Suppressor macrophage treated with lipopolysaccharide for 1 hour (primary cell): ENCODE data around the gene FEM1C.

Experiments
- DNase-seq, 3 donors: peaks; one replicate each; pipeline ENCODE4 v3.0.0-alpha.2; 2020 to 2022

FEM1C gene, protein sequence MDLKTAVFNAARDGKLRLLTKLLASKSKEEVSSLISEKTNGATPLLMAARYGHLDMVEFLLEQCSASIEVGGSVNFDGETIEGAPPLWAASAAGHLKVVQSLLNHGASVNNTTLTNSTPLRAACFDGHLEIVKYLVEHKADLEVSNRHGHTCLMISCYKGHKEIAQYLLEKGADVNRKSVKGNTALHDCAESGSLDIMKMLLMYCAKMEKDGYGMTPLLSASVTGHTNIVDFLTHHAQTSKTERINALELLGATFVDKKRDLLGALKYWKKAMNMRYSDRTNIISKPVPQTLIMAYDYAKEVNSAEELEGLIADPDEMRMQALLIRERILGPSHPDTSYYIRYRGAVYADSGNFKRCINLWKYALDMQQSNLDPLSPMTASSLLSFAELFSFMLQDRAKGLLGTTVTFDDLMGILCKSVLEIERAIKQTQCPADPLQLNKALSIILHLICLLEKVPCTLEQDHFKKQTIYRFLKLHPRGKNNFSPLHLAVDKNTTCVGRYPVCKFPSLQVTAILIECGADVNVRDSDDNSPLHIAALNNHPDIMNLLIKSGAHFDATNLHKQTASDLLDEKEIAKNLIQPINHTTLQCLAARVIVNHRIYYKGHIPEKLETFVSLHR

DNA sequence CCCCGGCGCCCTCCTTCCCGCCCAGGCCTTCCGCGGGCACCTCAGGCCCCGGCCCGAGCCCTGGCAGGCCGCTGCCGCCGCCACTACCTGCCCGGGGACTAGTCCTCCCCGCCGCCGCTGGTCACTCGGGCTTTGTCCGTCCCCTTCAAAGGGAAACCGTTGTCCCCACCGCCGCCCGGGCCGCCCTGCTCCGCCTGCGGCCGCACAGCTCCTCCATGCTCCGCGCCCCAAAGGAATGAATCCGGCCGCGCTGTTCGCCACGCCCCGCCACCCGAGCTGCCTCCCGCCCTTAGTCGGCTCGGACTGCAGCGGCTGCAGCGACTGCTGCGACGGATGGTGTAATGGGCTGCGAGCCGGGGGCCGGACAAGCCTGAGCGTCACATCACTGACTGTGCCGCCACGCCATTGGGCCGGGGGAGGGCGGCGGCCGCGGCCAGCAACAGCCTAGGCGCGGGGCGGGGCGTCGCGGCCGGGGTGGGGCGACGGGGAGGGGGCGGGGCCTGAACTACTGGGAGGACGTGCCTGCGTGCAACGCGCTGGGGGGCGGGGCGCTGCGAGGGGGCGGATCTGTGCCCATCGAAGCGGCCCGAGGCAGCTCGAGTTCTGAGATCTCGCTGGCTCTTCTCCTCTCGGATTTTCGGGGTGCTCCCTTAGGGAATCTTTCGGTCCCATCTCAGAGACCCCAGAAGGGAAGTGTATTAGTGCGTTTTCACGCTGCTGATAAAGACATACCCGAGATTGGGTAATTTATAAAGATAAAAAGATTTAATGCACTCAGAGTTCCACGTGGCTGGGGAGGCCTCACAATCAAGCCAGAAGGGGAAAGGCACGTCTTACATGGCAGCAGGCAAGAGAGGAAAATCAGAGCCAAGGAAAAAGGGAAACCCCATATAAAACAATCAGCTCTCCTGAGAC, at the start of gene FEM1C:
FEM1C (minus strand) TSS at position 340 of the 915 bp plus-strand sequence. CDS start 1,282 bp downstream, outside the sequence.
- peak; percentile 98 to 100 (median 99) for DNase-seq

DNA sequence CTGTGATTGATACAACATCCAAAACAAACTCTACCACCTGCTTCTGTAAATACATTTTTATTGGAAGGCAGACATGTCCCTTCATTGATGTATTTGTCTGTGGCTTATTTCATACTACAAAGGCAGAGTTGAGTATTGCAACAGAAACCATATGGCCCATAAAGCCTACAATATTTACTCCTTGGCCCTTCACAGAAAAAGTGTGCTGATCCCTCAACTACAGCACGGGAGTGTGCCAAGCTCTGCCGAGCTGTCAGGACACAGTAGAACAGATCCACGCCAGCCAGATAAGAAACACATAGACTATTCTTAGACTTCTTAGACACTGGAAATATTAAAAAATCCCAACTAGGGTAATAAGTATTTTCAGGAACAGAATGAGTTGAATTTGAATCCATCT, 44.5 kb upstream of the FEM1C start:
- DNase-seq: no peak

DNA sequence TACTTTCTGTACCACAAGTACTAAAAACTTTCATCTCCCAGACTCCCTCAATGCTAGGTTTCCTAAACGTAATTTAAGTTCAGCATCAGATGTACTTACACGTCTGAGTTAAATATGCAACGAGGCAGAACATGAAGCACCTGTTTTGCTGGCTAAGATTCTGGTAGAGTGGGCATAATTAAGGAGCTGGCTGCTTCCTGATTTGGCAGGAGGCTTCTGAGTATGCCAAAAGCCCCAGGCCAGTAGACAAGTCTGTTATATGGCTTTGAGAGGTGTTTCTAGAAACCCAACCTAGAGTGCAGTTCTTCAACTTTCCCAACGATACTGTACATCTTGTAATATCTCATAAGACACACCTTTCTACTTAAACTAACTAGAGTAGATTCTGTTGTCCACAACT, 44.1 kb upstream of the FEM1C start:
- DNase-seq: no peak

DNA sequence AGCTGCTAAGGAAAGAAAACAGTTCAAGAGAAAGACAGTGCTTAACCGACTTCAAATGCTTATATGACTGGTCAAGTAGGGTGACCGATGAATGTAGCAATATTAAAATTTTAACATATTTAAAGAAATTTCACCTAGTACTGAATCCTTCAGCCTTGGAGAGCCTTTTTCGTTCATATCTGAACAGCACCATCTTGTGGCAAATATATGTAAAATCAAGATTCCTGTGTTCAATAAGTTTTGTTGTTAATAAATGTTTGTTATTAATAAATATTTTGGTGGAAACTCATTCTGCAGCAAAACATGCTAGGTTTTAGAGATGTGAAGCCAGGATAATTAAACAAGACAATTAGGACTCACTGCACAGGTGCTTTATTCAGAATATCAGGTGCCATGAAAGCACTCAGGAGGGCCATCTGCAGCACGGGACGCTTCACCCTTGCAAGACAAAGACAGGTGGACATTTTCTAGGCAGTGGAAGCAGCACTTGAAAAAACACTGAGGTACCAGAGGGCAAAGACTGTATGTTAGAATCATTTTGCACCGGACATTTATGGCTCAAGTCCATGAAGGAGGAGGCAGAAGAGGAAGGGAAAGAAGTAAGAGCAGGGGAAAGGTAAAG, 42.1 kb upstream of the FEM1C start:
- DNase-seq: peak; percentile 33 to 79 (median 63)

DNA sequence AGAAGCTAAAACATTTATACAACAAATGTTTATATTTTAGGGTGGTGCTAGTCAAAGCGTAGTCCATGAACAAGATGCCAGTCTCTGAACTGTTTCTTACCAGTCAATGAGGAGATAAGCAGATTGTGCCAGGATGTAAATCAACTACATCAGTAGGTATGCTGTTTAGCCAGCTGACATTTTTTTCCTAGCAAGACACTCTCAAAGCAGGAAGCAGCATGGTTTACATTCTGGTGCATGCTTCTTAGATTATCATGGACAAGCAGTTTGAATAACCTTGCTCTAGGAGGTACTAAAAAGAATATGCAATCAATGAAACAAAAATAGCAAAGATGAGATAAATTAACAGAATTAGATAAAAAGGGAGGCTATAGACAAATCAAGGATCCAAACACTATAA, 40.7 kb upstream of the FEM1C start:
- no peak for DNase-seq

DNA sequence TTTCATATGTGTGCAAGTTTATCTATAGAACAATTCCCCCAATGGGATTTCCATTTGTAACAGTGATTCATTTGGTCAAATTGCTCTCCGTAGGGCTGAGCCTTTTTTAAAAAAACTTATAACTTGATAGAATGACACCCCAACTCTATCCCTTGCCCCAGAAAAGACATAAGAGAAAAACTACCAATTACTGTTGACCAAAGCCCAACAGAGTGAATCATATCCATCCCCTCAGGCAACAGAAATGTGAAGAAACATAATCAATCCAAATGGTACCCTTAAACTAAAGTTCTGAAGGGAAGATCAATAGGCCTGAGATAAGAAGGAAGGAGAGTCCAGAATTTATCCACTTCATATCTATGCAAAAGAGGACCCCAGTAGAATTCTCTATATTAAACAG, 39.9 kb upstream of the FEM1C start:
- DNase-seq: no peak

DNA sequence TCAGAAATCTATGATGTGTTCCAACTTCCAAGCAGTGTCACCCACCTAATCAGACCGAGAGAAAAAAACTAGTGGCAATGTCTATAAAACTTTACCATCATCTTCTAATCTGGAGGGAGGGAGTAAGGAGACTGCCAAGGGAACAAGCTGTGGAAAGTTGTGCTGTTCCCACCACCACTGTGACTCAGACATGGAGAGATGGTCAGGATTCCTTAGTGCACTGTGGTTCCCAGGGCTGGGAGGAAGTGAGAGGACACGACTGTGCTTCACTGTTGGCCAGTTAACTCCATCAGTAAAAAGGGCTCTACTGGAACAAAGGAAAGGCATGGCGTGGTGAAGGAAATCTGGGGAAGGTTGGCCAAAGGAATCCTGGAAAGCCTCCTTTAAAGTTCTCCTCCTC, 38.9 kb upstream of the FEM1C start:
- peak in 2 of 3 donors; percentile 31 to 34 for DNase-seq

DNA sequence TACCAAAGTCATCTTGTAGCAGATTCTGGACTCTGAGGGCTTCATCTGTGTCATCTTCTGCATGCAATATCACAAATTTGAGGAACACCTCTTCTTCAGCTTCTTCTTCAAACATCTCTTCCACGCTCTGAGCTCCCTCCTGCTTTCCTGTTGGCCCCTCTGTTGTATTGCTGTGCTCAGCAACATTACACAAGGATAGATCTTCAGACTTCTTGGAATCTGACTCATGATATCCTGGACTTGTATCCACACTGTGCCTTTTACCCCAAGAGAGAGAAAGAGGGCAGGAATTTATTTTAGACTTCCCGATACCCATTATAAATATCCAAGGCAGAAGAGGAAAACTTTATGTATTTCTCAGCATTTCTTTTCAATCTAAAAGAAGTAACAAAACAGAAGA, 36.4 kb upstream of the FEM1C start:
- no peak for DNase-seq

DNA sequence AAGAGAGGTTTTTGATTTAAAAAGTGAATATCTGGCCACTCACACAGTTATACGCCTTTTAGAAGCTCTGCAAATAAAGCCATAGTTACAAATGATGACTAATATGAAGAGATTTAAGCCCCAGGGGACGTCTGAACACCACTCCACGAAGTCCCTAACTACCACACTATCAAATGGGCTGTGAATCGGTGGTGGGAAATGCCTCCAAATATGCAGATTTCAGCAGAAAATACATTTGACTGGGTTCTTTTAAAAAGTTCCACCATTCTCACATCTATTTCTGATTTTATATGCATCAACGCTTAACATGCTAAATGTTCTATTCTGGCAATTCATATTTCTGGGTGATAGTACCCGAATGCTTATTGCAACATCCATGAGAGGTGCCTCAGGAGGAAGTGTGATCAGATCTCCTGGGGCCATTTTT, 35.2 kb upstream of the FEM1C start:
- no peak for DNase-seq

DNA sequence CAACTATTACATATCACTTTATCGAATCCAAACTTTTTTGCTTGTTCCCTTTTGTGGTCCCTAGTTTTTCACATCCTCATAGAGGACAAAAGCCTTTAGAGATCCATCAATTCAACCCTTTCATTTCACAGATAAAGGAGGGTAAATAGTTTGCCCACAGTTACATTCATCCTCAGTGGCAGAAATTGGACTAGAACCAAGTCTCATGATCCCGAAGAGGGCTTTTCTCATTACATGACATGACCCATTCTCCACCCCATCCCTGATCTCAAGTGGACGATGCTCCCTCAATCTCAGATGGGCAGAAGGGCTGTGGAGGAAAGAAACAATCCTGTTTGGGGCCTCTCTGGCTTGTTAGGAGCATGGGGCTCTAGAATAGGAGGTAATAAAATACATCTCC, 34.6 kb upstream of the FEM1C start:
- no peak for DNase-seq

DNA sequence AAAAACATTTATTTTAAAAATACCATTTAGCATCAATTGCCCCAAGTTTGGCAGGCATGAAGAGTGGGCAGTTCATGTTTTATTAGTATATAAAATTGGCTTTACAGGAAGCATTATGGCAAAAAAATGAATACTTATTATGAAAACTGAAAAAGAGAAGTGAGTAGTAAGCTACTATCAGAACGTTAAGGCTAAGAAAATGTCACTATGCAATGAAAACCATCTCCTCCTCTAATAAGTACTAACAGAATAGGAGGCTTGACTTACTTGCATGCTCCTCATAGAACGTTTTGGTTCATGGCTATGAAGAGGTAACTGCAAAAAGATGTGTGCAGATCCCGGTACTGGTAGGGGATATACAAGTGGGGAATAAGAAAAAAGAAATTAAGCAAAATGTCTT, 34.1 kb upstream of the FEM1C start:
- no peak for DNase-seq

DNA sequence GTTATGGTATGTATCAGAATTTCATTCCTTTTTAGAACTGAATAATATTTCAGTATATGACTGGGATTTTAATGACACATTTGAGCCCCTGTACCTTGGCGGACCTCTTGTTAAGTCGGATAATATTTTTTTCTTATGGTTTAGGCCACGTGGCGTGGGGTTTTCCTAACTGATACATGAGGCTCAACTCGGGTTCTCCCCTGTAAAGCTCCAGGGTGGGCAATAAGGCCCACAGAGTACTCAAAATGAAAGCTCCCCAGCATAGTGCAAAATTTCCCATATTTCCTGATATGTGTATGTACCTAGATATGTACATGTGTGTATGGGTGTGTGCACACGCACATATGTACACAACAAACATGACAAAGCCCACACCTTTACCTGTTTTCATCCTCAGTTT, 33.2 kb upstream of the FEM1C start:
- no peak for DNase-seq

DNA sequence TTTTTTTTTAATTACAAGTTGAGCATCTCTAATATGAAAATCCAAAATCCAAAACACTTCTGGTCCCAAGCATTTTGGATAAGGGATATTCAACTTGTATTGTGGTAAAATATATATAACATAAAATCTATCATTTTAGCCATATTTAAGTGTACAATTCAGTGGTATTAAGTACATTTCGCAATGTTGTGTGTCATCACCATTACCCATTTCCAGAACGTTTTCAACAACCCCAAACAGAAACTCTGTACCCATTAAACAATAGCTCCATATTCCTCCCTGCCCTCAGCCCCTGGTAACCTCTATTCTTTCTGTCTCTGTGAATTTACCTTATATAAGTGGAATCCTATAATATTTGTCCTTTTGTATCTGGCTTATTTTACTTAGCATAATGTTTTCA, 32.8 kb upstream of the FEM1C start:
- peak in 2 of 3 donors; percentile 36 to 46 for DNase-seq

DNA sequence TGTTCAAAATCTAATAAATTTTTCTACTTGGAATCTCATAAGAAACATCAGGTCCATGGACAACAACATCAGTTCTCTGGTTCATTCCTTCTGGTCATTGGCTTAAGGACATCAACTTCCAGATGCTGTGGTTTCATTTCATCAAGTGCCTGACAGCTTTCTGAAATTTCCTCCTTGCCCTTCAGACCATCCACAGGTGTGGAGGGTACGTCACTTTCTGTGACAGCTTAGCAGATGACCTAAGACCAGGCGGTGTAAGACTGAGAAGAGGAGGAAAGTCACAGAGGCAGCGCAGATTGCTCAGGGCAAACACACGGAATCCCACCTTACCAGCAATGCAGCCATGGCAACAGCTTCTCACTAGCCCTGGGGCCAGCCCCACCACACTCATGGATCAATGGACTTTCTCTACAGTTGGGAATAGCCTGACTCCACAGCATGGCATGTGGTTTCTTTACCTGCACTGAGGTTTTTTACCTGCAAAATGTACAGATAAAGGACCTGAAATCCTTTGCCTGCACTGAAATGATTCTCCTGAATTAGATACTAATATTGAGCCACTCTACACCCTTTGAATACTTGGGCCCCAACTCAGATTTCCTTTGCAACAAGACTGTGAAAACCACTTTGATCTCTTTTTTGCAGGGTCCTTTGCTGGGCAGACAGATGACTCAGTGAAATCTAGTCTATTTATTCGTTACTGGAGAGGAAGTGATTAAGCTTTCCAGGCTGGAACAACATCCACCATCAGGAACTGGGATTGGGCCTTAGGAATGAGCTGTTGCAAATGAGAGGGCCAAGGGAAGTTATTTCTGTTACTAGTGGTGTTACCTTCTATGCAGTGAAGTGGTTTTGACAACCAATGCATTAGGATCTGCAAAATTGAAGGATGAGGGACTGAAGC, 30.8 kb upstream of the FEM1C start:
- peak in 1 of 3 donors; percentile 24 for DNase-seq

DNA sequence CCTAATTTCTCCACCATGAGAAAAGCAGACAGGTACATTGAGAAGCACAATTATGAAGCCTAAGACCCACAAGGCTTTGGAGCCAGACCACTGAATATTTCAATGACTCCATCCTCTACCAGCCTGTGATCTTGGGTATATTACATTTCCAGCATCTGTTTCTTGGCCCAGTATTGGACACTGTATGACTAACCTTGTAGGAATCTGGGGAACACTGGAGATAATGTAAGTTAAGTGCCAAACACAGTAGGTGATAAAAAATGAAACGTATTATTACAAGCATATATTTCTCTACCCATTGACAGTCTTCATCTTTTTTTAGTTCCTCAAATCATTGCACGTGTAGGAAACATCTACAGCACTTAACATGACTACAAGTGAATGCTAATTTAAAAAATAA, 28.6 kb upstream of the FEM1C start:
- DNase-seq: no peak

DNA sequence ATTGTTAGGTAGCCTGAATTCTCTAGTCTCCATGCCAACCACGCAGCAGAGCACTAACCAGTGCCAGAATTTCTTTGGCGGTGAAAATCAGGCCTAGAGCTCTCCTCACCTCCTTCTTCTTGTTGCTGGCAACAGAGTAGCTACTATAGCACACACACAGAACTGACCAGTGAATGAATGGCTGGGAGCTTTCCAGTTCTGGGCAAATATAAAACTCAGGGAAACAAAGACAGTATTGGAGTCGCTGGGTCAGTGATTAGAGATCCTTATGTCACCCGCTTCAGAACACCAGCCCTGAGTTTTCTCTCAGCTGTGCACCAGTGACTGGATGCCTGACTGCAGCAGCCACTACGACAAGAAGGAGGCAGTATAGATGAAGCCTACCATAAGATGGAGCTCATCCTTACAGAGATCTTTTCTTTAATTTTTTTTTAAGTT, 26.9 kb upstream of the FEM1C start:
- no peak for DNase-seq

DNA sequence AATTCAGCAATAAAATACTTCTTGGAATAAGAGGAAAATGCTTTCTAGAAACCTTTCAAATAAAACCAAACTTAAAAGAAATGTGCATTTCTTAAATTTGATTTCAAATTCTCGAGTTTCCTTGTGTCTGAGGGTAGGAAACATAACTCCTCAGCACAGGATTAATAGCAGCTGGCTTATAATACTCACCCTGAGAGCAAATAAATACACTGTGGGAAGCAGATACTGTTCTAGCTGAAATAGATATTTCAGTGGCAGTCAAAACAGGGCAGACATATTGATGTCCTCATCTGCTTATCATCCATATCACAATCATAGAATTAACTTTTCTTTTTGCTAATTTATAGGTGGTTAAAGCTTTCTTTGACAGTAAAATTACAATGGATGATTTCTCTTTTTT, 24.1 kb upstream of the FEM1C start:
- no peak for DNase-seq

DNA sequence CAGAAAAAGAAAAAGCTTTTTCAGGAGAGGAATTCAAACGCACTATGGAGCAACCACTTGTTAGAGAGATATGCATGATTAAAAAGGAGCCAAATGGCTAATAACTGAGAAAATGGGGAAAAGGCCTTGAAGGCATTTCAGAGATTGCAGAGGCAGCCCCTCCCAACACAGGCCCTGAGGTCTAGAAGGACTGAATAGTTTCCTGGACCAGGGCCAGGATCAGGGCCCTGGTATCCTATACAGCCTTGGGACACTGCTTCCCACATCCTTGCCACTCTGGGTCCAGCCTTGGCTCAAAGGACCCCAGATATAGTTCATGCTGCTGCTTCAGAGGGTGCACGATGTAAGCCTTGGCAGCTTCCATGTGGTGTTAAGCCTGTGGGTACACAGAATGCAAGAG, 20.7 kb upstream of the FEM1C start:
- no peak for DNase-seq

DNA sequence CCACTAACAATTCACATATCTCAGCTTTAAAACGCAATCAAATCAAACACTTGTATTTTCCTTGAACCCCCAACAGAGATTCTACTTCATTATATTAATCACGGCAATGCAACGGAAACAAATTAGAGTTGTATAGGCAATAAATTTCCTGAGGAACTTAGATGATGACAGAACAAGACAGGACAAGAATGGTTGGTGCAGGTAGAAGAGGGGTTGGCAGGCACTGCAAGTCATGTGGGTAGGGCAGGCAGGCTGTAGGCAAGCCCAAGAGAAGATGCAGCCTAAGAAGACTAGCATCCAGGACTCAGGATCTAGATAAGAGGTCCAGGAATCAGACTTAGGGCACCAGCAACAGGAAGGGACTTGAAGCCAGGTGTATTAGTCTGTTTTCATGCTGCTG, 16.6 kb upstream of the FEM1C start:
- DNase-seq: no peak

DNA sequence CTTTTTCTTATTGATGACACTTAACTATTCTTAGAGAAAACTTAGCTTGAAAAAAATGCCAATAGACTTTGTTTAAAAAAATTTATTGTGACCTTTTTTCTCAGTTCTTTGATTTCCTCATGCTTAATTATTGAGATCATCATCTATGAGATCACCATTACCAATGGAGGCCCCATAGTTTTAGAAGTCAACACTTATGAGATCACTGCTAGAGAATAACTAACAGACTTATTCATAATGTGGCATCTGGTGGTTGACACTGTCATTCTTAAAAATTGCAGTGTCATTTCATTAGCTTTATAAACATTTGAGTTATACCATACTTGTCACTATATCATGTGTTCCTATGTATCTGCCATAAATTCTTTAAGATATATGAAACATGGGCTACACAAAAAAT, 14.9 kb upstream of the FEM1C start:
- no peak for DNase-seq

DNA sequence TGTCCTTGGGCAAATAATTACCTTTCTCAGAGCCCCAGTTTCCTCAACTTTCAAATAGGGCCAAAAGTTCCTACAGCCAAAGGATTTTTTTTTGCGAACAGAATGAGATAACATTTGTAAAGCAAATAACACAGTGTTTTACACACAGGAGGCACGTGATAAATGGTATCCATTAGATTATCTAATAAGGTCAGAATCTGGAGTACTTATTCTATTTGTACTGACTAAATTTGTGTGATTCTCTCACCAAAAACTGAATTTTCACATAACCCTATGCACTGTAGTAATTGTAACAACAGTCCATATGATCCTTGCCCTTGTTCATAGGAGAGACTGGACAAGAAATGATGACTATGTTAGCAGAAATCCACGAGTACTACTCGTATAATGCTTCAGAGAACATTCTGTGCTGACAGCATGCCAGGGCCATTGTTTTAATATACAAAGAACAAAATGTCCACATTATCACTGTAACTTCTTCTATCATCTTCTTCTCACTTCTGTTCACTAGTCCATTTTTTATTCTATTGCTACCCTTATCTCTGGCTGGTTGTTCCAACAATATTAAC, 13.9 kb upstream of the FEM1C start:
- no peak for DNase-seq
